HG03280 (cell line): ENCODE data around the gene PSD2.
A peak's percentile ranks its signal among the peaks of the same experiment; 100 is the strongest.

Experiments
- ATAC-seq: cut with Tn5 transposase; IDR thresholded peaks from one replicate; pipeline ENCODE4 v1.9.1; 2021; ENCODE audit warnings: mild to moderate bottlenecking, moderate library complexity; ENCODE audit not compliant: unreplicated experiment

The PSD2 gene

DNA sequence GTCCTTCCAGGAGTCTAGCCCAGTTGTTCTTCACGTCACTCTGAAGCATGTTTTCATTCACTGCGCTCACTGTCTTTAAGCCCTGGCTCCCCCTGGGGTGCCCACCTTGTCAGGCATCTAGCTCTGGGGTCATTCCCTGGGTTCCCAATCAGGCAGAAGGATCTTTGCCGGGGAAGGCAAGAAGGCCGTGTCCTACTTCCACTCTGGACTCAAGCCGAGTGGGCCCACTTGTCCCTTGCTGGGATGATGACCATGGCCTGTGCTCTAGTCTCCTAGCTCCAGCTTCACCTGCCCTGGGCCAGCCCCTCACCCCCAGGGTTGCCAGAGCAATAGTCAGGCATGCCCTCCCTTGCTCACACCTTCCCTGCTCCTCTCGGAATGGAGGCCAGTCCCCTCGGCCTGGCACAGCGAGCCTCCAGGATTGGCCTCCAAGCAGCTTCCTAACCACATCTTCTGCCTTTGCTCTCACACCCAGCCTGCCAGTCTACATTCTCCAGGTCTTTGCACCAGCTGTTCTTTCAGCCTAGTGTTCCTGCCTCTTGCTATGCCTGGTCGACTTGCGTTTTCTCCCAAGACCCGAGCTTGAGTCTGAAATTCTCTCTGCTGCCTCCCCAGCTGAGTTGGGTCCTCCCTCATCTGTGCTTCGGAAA is 32.2 kb upstream of the PSD2 start:
- ATAC-seq: no peak

DNA sequence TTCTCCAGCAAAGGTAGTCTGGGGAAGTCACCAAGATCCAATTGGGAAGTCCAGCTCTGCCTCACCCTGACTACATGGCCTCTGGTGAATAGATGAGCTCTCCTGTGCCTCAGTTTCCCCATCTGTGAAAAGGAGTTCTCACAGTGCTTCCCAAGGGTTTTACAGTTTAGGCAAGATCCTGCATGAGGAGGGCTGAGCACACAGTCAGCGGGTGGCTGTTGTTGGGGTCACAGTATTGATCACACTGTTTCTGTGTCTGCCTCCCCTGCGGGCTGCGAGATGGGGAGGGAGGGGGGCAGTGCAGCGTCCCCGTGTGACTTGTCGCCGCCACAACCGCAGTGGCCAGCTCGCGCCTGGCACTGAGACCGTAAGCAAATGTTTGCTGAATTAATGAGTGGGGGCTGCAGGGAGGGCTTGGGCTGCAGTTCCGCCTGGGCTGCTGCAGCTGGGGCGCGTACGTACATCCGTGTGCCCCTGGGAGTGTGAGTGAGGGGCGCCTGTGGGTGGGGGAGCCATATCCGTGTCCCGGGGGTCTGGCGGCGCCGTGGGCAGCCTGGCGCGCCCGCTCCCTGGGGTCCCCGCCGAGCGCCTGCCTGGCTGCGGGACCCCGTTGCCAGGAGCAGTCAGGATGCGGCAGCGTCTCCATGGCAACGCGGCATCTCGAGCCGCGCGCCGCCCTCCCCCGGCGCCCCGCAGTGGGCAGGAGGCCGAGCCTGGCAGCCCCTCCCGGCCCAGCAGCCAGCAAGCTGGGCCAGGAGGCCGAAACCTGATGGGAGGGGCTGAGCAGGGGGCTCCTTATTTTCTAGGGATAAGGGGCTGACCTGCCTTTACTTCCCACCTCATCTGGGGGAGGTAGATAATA is 31.4 kb upstream of the PSD2 start:
- ATAC-seq: no peak

DNA sequence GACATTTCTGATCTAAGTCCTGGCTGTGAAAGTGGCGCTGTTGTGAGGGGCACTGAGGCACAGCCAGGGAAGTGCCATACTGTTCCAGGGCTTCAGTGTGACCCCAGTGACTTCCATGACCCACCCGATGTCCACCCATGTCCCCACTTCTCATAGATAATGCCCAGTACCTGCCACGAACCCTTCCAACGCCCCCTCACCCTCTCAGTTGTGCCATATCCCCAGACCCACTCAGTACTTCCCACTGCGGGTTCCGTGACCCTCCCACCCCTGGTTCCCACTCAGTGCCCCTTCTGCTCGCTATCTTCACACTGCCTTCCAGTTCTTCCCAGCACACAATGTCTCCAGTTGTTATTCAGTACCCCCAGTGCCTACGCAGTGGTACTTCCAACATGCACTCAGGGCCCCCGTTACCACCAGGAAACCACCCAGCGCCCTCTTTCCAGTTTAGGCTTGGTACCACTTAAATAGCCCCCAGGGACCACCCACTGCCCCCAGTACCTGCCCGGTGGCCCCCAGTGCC is 30.7 kb upstream of the PSD2 start:
- no peak for ATAC-seq

DNA sequence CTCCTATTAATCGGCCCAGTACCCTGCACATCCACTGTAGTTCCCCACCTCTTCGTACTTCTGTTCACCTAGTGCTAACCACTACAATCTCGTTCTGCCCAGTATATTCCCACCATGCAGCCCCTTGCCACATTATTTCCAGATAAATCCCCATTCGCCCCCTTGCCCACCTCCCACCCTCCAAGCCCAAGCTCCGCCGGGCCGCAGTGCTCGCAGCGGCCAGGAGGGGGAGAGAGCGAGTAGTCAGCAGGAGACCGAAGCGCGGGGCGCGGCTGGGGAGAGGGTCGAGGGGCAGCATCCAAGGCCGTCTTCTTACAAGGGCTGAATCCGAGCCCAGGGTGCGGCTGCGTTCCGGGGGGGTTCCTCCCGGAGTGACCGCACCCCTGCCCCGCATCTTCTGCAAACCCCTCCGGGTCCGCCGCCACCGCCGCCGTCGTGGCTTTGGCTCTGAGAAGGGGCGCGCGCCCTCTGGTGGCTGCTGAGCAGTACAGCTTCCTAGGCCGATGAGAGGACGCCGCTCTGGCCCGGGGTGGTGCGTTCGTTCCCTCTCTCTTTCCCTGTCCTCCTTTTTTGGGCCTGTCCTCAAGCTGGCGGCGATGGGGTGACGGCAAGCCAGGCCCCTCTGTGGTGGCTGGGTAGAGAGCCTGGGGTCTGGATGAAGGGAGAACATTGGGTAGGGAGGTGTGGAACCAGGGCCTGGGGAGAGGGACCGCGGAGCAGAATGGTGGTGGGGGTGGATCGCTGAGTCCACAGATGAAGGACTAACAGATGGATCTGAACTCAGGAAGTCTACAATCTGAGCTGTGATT is 30.0 kb upstream of the PSD2 start:
- peak; percentile 86 for ATAC-seq

- ATAC-seq: no peak
Observed at GRCh38 chr5:139767960-139768359, 27.6 kb upstream of the PSD2 start.

GRCh38 chr5:139768807-139769465 is 26.7 kb upstream of the PSD2 start:
- ATAC-seq: no peak

- no peak for ATAC-seq
Observed at GRCh38 chr5:139769477-139769876, 26.1 kb upstream of the PSD2 start.

- no peak for ATAC-seq
Observed at GRCh38 chr5:139770722-139771121, 24.9 kb upstream of the PSD2 start.

DNA sequence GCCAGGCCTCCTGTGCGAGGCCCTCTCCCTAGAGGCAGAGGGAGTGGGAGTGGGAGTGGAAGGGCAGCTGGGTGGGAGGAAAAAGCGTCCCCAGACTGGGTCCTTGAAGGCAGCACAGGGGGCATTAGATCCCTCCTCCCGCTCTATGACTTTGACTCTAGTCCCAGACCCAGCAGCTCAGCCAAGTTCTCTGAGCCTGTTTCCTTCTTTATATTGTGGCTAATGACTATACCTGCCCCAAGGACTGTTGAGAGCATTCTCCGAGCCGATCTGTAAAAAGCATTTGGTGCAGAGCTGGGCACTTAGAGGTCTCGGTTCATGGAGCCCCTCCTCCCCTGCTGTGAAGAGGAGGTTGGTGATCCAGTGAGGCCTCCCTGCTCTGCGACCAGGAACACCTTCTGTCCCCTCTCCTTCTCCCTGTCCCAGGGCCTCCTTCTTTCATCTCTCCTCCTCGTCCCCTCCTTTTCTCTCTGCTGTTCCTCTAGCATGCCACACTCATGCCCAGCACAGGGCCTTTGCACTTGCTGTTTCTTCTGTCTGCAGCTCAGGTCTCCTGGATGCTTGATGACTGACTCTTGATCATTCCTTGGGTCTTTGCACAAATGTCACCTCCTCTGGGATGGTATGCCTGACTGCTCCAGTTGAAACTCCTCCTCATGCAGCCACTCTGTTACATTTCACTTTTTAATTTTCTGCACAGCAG is 23.4 kb upstream of the PSD2 start:
- no peak for ATAC-seq

- ATAC-seq: no peak
Observed at GRCh38 chr5:139772927-139773690, 22.5 kb upstream of the PSD2 start.

DNA sequence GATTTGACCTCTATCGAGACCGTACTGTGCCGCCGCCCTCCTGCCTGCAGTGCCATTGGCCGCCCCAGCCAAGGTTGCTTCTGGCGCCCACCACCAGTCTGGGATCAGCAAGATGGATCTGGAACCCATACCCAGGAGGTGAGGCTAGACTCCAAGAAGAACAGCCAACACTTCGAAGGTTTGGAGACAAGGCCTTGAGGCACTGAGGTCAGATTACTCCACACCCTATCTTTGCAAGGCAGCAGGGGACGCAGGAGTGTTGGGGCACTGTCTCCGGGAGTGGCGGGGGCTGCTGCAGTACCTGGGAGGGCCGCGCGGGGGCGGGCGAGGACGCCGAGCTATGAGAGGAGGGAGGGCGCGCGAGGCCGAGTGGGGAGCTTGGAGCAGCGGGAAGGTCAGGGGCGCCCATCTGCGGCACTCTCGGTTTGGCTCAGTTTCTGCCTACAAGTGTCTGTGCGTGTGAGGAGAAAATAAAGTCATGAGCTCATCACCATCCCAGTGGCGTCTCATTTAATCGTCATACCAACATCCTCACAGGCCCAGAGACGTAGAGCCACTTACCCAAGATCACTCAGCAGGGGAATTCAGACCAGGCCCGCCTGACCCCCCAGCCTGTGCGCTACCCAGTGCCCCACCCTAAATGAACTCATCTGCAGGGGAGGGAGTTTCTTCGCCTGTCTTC is 20.5 kb upstream of the PSD2 start:
- ATAC-seq: peak; percentile 66

- ATAC-seq: no peak
Observed at GRCh38 chr5:139775872-139776271, 19.7 kb upstream of the PSD2 start.

DNA sequence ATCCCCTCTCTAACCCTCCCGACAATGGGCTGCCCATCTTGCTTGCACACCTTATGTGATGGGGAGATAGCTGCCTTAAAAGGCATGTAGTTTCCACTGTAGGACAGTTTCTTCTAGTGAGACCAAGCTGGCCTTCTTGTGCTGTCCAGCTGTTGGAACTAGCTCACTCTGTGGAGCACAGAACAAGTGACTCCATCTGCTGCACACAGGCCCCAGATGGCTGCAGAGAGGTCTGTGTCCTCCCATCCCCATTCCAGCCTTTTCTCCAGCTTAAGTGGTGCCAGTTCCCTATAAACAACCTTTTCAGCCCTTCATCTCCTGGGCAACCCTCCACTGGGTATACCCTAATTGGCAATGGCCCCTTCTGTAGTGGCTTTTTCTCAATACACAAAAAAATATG is 18.7 kb upstream of the PSD2 start:
- no peak for ATAC-seq

DNA sequence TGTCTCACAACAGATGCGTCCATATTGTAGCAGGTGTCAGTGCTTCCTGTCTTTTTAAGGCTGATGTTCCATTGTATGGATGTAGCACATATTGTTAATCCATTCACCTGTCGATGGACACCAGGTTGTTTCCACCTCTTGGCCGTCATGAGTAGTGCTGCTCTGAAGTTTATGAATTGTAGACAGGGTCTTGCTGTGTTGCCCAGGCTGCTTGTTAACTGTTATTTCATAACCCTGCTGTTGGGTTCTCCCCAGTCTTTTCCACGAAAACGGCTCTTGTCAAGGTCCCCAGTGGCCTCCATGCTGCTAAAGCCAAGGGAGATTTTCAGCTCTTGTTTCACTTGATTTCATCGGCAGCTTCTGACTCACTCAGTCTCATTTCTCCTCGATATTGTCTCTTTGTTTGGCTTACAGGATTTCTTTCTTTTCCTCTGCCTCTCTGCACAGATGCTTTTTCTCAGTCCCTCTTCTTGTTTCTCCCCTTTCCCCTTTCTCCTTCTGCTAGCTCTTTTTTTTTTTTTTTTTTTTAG is 12.1 kb upstream of the PSD2 start:
- no peak for ATAC-seq

GRCh38 chr5:139784488-139784887 is 11.1 kb upstream of the PSD2 start:
- ATAC-seq: no peak

GRCh38 chr5:139787257-139787567 is 8.4 kb upstream of the PSD2 start:
- no peak for ATAC-seq

- ATAC-seq: peak; percentile 77
Observed at GRCh38 chr5:139787568-139788293, 7.9 kb upstream of the PSD2 start.

DNA sequence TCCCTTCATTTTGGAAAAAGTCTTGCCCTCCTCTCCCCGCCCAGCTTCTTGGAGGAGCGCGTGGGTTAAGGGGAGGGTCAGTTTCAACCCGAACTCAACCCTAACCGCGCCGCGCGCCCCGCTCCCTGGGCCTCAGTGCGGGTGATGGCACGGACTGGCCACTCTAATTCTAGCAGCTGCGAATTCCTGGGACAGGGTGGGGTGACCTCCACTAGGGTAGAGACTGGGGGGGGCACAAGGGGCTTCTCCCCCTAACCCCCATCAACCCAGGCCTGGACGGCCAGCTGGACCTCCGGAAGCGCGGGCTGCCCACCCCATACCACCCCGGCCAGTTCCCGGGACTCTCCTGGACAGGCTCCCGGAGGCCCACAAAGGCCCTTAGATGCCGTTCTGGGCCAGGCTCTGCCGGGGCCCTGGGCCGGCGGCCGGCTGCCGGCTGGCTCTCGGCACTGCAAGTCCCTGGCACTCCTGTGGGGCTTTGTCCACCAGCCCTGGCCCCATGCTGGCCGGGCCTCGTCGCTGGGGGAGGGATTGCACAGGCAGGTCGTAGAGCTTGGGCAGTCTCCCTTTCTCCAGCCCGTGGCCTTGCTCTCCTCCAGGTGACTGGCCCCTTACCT is 7.2 kb upstream of the PSD2 start:
- no peak for ATAC-seq
